ENCODE measurements around the gene KRTAP3-1. TPM values are rescaled to one million over a fixed set of nuclear protein-coding genes. Genes with fewer than 3 reads are reported as not detected.

Gene KRTAP3-1
- total RNA-seq, 1 experiment from 2014 or later: 1.6 TPM

DNA sequence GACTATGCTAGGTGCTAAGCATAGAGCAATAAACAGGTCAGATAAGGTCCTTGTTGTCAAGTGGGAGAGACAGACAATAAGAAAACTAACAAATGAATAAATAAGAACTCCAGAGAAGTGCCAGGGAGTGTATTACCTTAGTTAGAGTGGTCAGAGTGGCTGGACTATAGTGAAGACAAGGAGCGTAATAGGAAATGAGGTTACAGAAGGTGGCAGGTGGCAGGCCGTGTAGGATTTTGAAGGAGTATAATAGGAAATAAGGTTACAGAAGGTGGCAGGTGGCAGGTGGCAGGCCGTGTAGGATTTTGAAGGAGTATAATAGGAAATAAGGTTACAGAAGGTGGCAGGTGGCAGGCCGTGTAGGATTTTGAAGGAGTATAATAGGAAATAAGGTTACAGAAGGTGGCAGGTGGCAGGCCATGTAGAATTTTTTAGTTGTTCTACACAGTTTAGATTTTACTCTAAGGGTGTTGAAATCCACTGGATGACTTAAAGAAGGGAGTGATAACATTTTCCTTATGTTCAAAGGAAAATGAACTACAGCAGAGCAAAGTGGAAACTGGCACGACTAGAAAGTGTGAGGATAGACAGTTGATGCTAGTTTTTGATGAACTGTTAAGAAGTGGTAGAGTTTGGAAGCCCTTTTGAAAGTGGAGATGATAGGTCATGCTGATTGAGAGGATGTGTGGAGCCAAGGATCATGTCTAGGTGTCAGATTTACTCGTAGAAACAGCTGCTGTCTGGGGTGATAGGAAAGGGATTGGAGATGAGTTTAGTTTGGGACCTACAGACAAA, 3.6 kb upstream of the KRTAP3-1 start:
- H3K4me1 ChIP-seq (ENCODE audit: insufficient read depth, low read length): peaks cover 46% of the 10 kb centered on the region
- no peak overlapping the region for H3K4me3 ChIP-seq (ENCODE audit: low read length)
- no TSS peak for BruUV-seq (replicated peaks)
- H3K9ac ChIP-seq (ENCODE audit: low read length): no peak overlapping the region
- ChIA-PET POLR2A (ENCODE audit: unreplicated experiment) (no interaction called here), CTCF (interaction anchor here (1.3 kb wide), 1 partner anchor 310 kb away, joined by 4 read pairs; no protein-coding TSS in a partner anchor)
- H3K79me2 ChIP-seq (ENCODE audit: low read length): no peaks in the 10 kb centered on the region
- intact Hi-C loops (cut with micrococcal nuclease): no loop called here
- H3K27me3 ChIP-seq (ENCODE audit: low read length): no peaks in the 10 kb centered on the region
- TF ChIP-seq, protein P1, sequence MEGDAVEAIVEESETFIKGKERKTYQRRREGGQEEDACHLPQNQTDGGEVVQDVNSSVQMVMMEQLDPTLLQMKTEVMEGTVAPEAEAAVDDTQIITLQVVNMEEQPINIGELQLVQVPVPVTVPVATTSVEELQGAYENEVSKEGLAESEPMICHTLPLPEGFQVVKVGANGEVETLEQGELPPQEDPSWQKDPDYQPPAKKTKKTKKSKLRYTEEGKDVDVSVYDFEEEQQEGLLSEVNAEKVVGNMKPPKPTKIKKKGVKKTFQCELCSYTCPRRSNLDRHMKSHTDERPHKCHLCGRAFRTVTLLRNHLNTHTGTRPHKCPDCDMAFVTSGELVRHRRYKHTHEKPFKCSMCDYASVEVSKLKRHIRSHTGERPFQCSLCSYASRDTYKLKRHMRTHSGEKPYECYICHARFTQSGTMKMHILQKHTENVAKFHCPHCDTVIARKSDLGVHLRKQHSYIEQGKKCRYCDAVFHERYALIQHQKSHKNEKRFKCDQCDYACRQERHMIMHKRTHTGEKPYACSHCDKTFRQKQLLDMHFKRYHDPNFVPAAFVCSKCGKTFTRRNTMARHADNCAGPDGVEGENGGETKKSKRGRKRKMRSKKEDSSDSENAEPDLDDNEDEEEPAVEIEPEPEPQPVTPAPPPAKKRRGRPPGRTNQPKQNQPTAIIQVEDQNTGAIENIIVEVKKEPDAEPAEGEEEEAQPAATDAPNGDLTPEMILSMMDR (conservative IDR thresholded peaks at IDR 0.05; ENCODE audit: low read depth, low read length): no peak
- TF ChIP-seq EZH2 (IDR thresholded peaks at IDR 0.05; ENCODE audit: low read length, unreplicated experiment): no peak
- no peak for TF ChIP-seq EZH2phosphoT487 (IDR thresholded peaks at IDR 0.05; ENCODE audit: borderline replicate concordance, low read length)
- no peaks in the 10 kb centered on the region for H3K9me2 ChIP-seq (replicated peaks; ENCODE audit: low read length)
- peak overlapping the region; percentile 79 for H3K27ac ChIP-seq (ENCODE audit: low read length)
- no peaks in the 10 kb centered on the region for H3K9me3 ChIP-seq (ENCODE audit: low read length)
- DNase-seq (no peak), ATAC-seq (no peak)
- H3K36me3 ChIP-seq (ENCODE audit: low read depth, low read length): no peaks in the 10 kb centered on the region
- no peaks in the 10 kb centered on the region for H4K20me1 ChIP-seq (ENCODE audit: low read length)
- peaks cover 5% of the 10 kb centered on the region for H3F3A ChIP-seq (ENCODE audit: low read length, unreplicated experiment)
- peak overlapping the region; percentile 6 for H3K4me2 ChIP-seq (ENCODE audit: low read length)
- H2AFZ ChIP-seq (ENCODE audit: low read length): no peak overlapping the region

DNA sequence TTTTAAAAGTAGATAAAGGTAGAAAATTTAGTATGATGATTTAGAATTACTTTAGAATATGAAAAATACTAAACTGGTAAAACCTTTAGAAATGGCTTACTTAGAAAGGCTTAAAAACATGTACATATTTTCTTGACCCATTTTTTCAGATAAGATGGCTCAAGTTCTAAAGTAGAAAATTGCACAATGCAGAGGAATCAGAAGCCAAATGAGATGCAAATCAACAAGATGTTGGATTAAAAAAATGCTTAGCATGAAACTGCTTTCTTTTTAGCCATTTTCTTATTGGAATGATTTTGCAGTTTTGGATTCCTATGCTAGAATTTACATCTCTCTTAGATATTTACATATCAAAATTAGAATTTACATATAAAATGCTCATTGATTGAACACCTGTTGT, 1.5 kb upstream of the KRTAP3-1 start:
- H3F3A ChIP-seq (ENCODE audit: low read length, unreplicated experiment): peaks cover 5% of the 10 kb centered on the region
- no peaks in the 10 kb centered on the region for H3K27me3 ChIP-seq (ENCODE audit: low read length)
- H3K9me2 ChIP-seq (replicated peaks; ENCODE audit: low read length): no peaks in the 10 kb centered on the region
- peaks cover 46% of the 10 kb centered on the region for H3K4me1 ChIP-seq (ENCODE audit: insufficient read depth, low read length)
- no peak overlapping the region for H3K4me3 ChIP-seq (ENCODE audit: low read length)
- H3K27ac ChIP-seq (ENCODE audit: low read length): no peak overlapping the region
- no peak for ATAC-seq
- ChIA-PET CTCF (no interaction called here), POLR2A (ENCODE audit: unreplicated experiment) (no interaction called here)
- H4K20me1 ChIP-seq (ENCODE audit: low read length): no peaks in the 10 kb centered on the region
- H3K9ac ChIP-seq (ENCODE audit: low read length): no peak overlapping the region
- no peak overlapping the region for H2AFZ ChIP-seq (ENCODE audit: low read length)
- DNase-seq: no peak
- H3K9me3 ChIP-seq (ENCODE audit: low read length): no peaks in the 10 kb centered on the region
- intact Hi-C loops (cut with micrococcal nuclease): no loop called here
- H3K4me2 ChIP-seq (ENCODE audit: low read length): no peak overlapping the region
- H3K36me3 ChIP-seq (ENCODE audit: low read depth, low read length): no peaks in the 10 kb centered on the region
- no TSS peak for BruUV-seq (replicated peaks)
- TF ChIP-seq, protein P1 (conservative IDR thresholded peaks at IDR 0.05; ENCODE audit: low read depth, low read length): no peak
- no peak for TF ChIP-seq EZH2phosphoT487 (IDR thresholded peaks at IDR 0.05; ENCODE audit: borderline replicate concordance, low read length)
- TF ChIP-seq EZH2 (IDR thresholded peaks at IDR 0.05; ENCODE audit: low read length, unreplicated experiment): no peak
- H3K79me2 ChIP-seq (ENCODE audit: low read length): no peaks in the 10 kb centered on the region

DNA sequence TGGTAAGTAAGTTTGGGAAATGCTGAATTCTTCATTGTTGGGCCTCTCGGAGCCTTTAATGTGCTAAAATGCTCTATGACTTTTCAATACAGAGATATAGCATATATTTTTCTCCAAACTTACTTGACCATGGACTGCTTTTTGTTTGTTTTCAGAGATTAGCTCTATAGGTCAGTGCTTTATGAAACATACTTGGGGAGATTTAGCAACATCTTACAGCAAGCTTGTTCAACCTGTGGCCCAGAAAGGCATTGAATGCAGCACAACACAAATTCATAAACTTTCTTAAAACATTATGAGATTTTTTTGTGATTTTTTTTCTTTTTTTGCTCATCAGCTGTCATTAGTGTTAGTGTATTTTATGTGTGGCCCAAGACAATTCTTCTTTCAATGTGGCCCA, 1.0 kb upstream of the KRTAP3-1 start:
- Histone ChIP-seq H3K9me2 (replicated peaks; ENCODE audit: low read length) (no peaks in the 10 kb centered on the region), H3K79me2 (ENCODE audit: low read length) (no peaks in the 10 kb centered on the region), H3K36me3 (ENCODE audit: low read depth, low read length) (no peaks in the 10 kb centered on the region), H3K4me2 (ENCODE audit: low read length) (peak overlapping the region; percentile 31), H3K9ac (ENCODE audit: low read length) (no peak overlapping the region), H3K27me3 (ENCODE audit: low read length) (no peaks in the 10 kb centered on the region), H3K4me1 (ENCODE audit: insufficient read depth, low read length) (peaks cover 46% of the 10 kb centered on the region), H2AFZ (ENCODE audit: low read length) (no peak overlapping the region), H4K20me1 (ENCODE audit: low read length) (no peaks in the 10 kb centered on the region), H3K9me3 (ENCODE audit: low read length) (no peaks in the 10 kb centered on the region), H3F3A (ENCODE audit: low read length, unreplicated experiment) (peaks cover 5% of the 10 kb centered on the region), H3K4me3 (ENCODE audit: low read length) (no peak overlapping the region), H3K27ac (ENCODE audit: low read length) (peak overlapping the region; percentile 28)
- ChIA-PET CTCF (interaction anchor here (0.6 kb wide), 1 partner anchor 50 kb away, joined by 3 read pairs; no protein-coding TSS in a partner anchor), POLR2A (ENCODE audit: unreplicated experiment) (no interaction called here)
- no peak for DNase-seq
- no TSS peak for BruUV-seq (replicated peaks)
- TF ChIP-seq, protein P1 (conservative IDR thresholded peaks at IDR 0.05; ENCODE audit: low read depth, low read length): no peak
- TF ChIP-seq EZH2 (IDR thresholded peaks at IDR 0.05; ENCODE audit: low read length, unreplicated experiment): no peak
- TF ChIP-seq EZH2phosphoT487 (IDR thresholded peaks at IDR 0.05; ENCODE audit: borderline replicate concordance, low read length): no peak
- no peak for ATAC-seq
- intact Hi-C loops (cut with micrococcal nuclease): loop anchor here (10.0 kb wide), 2 partner anchors 55 to 95 kb away; partner anchors contain the start of genes KRTAP2-3 and KRTAP2-4
